GM21786 (cell line): ENCODE data around the gene LYSET.
A peak's percentile ranks its signal among the peaks of the same experiment; 100 is the strongest.
"Not testable (repeated sequence)": the region's sequence is repeated elsewhere in the genome, so short reads cannot be mapped to it uniquely, and the experiment has no call there.

Experiments
- ATAC-seq: cut with Tn5 transposase; IDR thresholded peaks from one replicate; pipeline ENCODE4 v1.9.1; 2021; ENCODE audit not compliant: unreplicated experiment

The LYSET gene

GRCh38 chr14:93214598-93214997 is 29.5 kb downstream of the LYSET start:
- no peak for ATAC-seq

GRCh38 chr14:93219103-93219726 is 34.1 kb downstream of the LYSET start:
- ATAC-seq = peak; percentile 71

GRCh38 chr14:93220509-93220908 is 35.4 kb downstream of the LYSET start:
- ATAC-seq = no peak

- ATAC-seq = no peak
Measured at GRCh38 chr14:93223565-93223964, 38.4 kb downstream of the LYSET start.

- no peak for ATAC-seq
Measured at GRCh38 chr14:93228550-93228949, 43.4 kb downstream of the LYSET start.

GRCh38 chr14:93230539-93230938 is 45.4 kb downstream of the LYSET start:
- no peak for ATAC-seq

GRCh38 chr14:93231129-93231979 is 46.2 kb downstream of the LYSET start:
- ATAC-seq = no peak

GRCh38 chr14:93232159-93232558 is 47.0 kb downstream of the LYSET start:
- no peak for ATAC-seq

GRCh38 chr14:93233078-93233477 is 48.0 kb downstream of the LYSET start:
- ATAC-seq = not testable (repeated sequence)

- ATAC-seq = no peak
Measured at GRCh38 chr14:93234798-93235197, 49.7 kb downstream of the LYSET start.
